GM18499 (cell line): ENCODE data around the gene SLC22A5.
A peak's percentile ranks its signal among the peaks of the same experiment; 100 is the strongest.
"Not testable (repeated sequence)": the region's sequence is repeated elsewhere in the genome, so short reads cannot be mapped to it uniquely, and the experiment has no call there.

ENCODE experiments used
- ATAC-seq: cut with Tn5 transposase; IDR thresholded peaks from one replicate; pipeline ENCODE4 v1.9.1; 2021; ENCODE audit warnings: moderate number of reproducible peaks; ENCODE audit not compliant: insufficient read depth, unreplicated experiment

SLC22A5 gene

GRCh38 chr5:132425009-132425937 lies 55.8 kb downstream of the SLC22A5 start:
- peak; percentile 53 for ATAC-seq

- no peak for ATAC-seq
These were observed 56.5 kb downstream of the SLC22A5 start for GRCh38 chr5:132425975-132426524.

GRCh38 chr5:132426525-132427138 lies 57.1 kb downstream of the SLC22A5 start:
- ATAC-seq: no peak

- no peak for ATAC-seq
These were observed 58.0 kb downstream of the SLC22A5 start for GRCh38 chr5:132427281-132428146.

GRCh38 chr5:132428147-132428482 lies 58.6 kb downstream of the SLC22A5 start:
- no peak for ATAC-seq

- no peak for ATAC-seq
These were observed 59.3 kb downstream of the SLC22A5 start for GRCh38 chr5:132428484-132429462.

- no peak for ATAC-seq
These were observed 60.2 kb downstream of the SLC22A5 start for GRCh38 chr5:132429463-132430440.

GRCh38 chr5:132430746-132431145 lies 61.2 kb downstream of the SLC22A5 start:
- no peak for ATAC-seq

- ATAC-seq: no peak
These were observed 62.1 kb downstream of the SLC22A5 start for GRCh38 chr5:132431632-132432031.

GRCh38 chr5:132433141-132433540 lies 63.6 kb downstream of the SLC22A5 start:
- ATAC-seq: no peak

GRCh38 chr5:132434416-132435286 lies 65.1 kb downstream of the SLC22A5 start:
- ATAC-seq: no peak

- no peak for ATAC-seq
These were observed 65.9 kb downstream of the SLC22A5 start for GRCh38 chr5:132435447-132435846.

GRCh38 chr5:132435886-132436285 lies 66.4 kb downstream of the SLC22A5 start:
- no peak for ATAC-seq

- no peak for ATAC-seq
These were observed 67.4 kb downstream of the SLC22A5 start for GRCh38 chr5:132436936-132437335.

- ATAC-seq: peak; percentile 45
These were observed 68.2 kb downstream of the SLC22A5 start for GRCh38 chr5:132437604-132438266.

- not testable (repeated sequence) for ATAC-seq
These were observed 68.7 kb downstream of the SLC22A5 start for GRCh38 chr5:132438267-132438645.

GRCh38 chr5:132438917-132439316 lies 69.4 kb downstream of the SLC22A5 start:
- no peak for ATAC-seq
